Measurements from ENCODE around the gene PDCD6IP.
"Not testable (repeated sequence)": the region's sequence is repeated elsewhere in the genome, so short reads cannot be mapped to it uniquely, and the experiment has no call there.

The PDCD6IP gene

GRCh38 chr3:33777996-33778395, 20.4 kb upstream of the PDCD6IP start:
- Histone ChIP-seq H3K4me3 (ENCODE audit: severe bottlenecking) (no peak overlapping the region), H3K9me3 (ENCODE audit: severe bottlenecking) (no peaks in the 10 kb centered on the region), H3K36me3 (ENCODE audit: low read depth) (no peaks in the 10 kb centered on the region), H3K27ac (ENCODE audit: poor library complexity, severe bottlenecking) (no peak overlapping the region), H3K27me3 (ENCODE audit: insufficient read depth, poor library complexity, severe bottlenecking) (no peaks in the 10 kb centered on the region), H3K4me1 (ENCODE audit: insufficient read depth, poor library complexity, severe bottlenecking) (no peaks in the 10 kb centered on the region)
- ATAC-seq (ENCODE audit: low read depth), result no peak
- TF ChIP-seq CTCF (IDR thresholded peaks at IDR 0.05; ENCODE audit: poor library complexity, severe bottlenecking), result no peak
- DNase-seq (ENCODE audit: low spot score), result no peak

GRCh38 chr3:33779751-33780150, 18.7 kb upstream of the PDCD6IP start:
- Histone ChIP-seq H3K4me3 (ENCODE audit: severe bottlenecking) (no peak overlapping the region), H3K9me3 (ENCODE audit: severe bottlenecking) (no peaks in the 10 kb centered on the region), H3K4me1 (ENCODE audit: insufficient read depth, poor library complexity, severe bottlenecking) (no peaks in the 10 kb centered on the region), H3K27me3 (ENCODE audit: insufficient read depth, poor library complexity, severe bottlenecking) (no peaks in the 10 kb centered on the region), H3K27ac (ENCODE audit: poor library complexity, severe bottlenecking) (no peak overlapping the region), H3K36me3 (ENCODE audit: low read depth) (no peaks in the 10 kb centered on the region)
- DNase-seq (ENCODE audit: low spot score) (no peak), ATAC-seq (ENCODE audit: low read depth) (no peak)
- no peak for TF ChIP-seq CTCF (IDR thresholded peaks at IDR 0.05; ENCODE audit: poor library complexity, severe bottlenecking)

DNA sequence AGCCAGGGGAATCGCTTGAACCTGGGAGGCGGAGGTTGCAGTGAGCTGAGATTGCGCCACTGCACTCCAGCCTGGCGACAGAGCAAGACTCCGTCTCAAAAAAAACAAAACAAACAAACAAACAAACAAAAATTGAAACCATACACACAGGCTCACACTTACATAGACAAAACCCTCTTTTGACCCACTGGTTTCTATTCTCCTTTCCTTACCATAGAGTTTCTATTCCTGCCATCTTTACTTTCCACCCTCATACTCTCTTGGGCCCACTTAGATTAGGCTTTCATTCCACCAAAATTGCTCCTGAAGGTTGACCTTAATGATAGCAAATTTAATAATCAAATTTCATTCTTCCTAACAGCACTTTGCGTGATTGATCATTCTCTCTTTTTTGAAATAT, 17.0 kb upstream of the PDCD6IP start:
- not testable (repeated sequence) for H3K27me3 ChIP-seq (ENCODE audit: insufficient read depth, poor library complexity, severe bottlenecking); ATAC-seq (ENCODE audit: low read depth); H3K36me3 ChIP-seq (ENCODE audit: low read depth); H3K9me3 ChIP-seq (ENCODE audit: severe bottlenecking); H3K4me3 ChIP-seq (ENCODE audit: severe bottlenecking); H3K27ac ChIP-seq (ENCODE audit: poor library complexity, severe bottlenecking); H3K4me1 ChIP-seq (ENCODE audit: insufficient read depth, poor library complexity, severe bottlenecking); DNase-seq (ENCODE audit: low spot score)

- H3K36me3 ChIP-seq (ENCODE audit: low read depth), result no peaks in the 10 kb centered on the region
- H3K27me3 ChIP-seq (ENCODE audit: insufficient read depth, poor library complexity, severe bottlenecking), result no peaks in the 10 kb centered on the region
- TF ChIP-seq CTCF (IDR thresholded peaks at IDR 0.05; ENCODE audit: poor library complexity, severe bottlenecking), result no peak
- no peak for ATAC-seq (ENCODE audit: low read depth)
- H3K4me1 ChIP-seq (ENCODE audit: insufficient read depth, poor library complexity, severe bottlenecking), result peaks cover 13% of the 10 kb centered on the region
- H3K27ac ChIP-seq (ENCODE audit: poor library complexity, severe bottlenecking), result no peak overlapping the region
- no peak overlapping the region for H3K4me3 ChIP-seq (ENCODE audit: severe bottlenecking)
- DNase-seq (ENCODE audit: low spot score), result no peak
- H3K9me3 ChIP-seq (ENCODE audit: severe bottlenecking), result no peaks in the 10 kb centered on the region
These were observed 11.7 kb upstream of the PDCD6IP start for GRCh38 chr3:33786565-33787327.

DNA sequence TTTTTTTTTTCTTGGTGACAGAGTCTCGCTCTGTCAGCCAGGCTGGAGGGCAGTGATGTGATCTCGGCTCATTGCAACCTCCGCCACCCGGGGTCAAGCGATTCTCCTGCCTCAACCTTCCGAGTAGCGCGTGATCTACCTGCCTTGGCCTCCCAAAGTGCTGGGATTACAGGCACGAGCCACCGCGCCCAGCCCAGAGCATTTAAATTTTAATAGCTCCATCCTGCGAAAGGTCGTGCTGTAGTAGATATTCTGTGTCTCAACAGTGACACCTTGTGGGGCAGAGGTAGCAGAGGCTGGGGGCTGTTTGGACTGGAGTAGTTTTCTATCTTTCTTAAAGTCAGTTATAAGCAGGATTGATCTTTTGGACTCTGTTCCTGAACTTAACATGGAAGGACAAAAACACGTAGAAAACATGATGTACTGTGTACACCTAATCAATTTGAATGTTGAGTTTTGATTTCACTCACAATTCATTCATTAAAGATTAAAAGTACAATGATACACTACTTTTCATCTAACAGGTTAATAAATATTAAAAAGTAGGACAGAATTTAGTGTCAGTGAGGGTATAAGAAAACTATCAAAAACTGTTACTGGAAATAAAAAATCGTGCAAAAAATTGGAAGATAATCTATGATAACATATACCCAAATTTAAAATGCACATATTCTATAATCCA, 11.0 kb upstream of the PDCD6IP start:
- H3K4me3 ChIP-seq (ENCODE audit: severe bottlenecking), result no peak overlapping the region
- TF ChIP-seq CTCF (IDR thresholded peaks at IDR 0.05; ENCODE audit: poor library complexity, severe bottlenecking), result peak; percentile 93
- H3K36me3 ChIP-seq (ENCODE audit: low read depth), result no peaks in the 10 kb centered on the region
- H3K4me1 ChIP-seq (ENCODE audit: insufficient read depth, poor library complexity, severe bottlenecking), result peaks cover 13% of the 10 kb centered on the region
- H3K27me3 ChIP-seq (ENCODE audit: insufficient read depth, poor library complexity, severe bottlenecking), result no peaks in the 10 kb centered on the region
- ATAC-seq (ENCODE audit: low read depth) (peak; percentile 74), DNase-seq (ENCODE audit: low spot score) (no peak)
- no peaks in the 10 kb centered on the region for H3K9me3 ChIP-seq (ENCODE audit: severe bottlenecking)
- H3K27ac ChIP-seq (ENCODE audit: poor library complexity, severe bottlenecking), result no peak overlapping the region
